ENCODE results near the gene SELENOS. TPM values are rescaled to one million over a fixed set of nuclear protein-coding genes. Genes with fewer than 3 reads are reported as not detected.

The SELENOS gene
- total RNA-seq, 1 donor from 2014 or later, result 162 TPM

DNA sequence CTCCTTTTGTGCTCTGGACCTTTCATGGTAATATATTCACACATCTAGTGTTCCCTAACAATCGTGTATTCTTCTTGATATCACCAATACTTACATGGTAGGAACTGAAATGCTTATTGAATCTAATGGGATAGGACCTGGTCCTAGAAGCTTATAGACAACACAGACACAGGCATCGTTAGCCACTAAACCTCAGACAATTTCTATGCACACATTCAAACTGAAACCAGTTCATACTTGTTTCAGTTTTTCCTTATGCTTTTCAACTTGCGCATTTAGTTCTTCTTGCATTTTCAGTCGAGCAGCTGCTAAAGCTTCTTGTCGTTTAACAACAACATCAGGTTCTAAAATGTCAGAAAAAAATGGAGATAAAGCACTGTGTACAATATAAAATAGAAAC lies 2.3 kb downstream of the SELENOS start:
- H3K36me3 ChIP-seq (ENCODE audit: control insufficient read depth, insufficient read depth, low read length), result peaks cover 27% of the 10 kb centered on the region
- TF ChIP-seq, protein P1, sequence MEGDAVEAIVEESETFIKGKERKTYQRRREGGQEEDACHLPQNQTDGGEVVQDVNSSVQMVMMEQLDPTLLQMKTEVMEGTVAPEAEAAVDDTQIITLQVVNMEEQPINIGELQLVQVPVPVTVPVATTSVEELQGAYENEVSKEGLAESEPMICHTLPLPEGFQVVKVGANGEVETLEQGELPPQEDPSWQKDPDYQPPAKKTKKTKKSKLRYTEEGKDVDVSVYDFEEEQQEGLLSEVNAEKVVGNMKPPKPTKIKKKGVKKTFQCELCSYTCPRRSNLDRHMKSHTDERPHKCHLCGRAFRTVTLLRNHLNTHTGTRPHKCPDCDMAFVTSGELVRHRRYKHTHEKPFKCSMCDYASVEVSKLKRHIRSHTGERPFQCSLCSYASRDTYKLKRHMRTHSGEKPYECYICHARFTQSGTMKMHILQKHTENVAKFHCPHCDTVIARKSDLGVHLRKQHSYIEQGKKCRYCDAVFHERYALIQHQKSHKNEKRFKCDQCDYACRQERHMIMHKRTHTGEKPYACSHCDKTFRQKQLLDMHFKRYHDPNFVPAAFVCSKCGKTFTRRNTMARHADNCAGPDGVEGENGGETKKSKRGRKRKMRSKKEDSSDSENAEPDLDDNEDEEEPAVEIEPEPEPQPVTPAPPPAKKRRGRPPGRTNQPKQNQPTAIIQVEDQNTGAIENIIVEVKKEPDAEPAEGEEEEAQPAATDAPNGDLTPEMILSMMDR (IDR thresholded peaks at IDR 0.05; ENCODE audit: insufficient read depth, low read length, severe bottlenecking), result no peak
- H3K4me3 ChIP-seq (ENCODE audit: low read depth, low read length), result no peak overlapping the region
- no peaks in the 10 kb centered on the region for H3K27me3 ChIP-seq (ENCODE audit: control insufficient read depth, insufficient read depth, low read length)
- DNase-seq (ENCODE audit: low read depth) (no peak), FAIRE-seq (no peak)

DNA sequence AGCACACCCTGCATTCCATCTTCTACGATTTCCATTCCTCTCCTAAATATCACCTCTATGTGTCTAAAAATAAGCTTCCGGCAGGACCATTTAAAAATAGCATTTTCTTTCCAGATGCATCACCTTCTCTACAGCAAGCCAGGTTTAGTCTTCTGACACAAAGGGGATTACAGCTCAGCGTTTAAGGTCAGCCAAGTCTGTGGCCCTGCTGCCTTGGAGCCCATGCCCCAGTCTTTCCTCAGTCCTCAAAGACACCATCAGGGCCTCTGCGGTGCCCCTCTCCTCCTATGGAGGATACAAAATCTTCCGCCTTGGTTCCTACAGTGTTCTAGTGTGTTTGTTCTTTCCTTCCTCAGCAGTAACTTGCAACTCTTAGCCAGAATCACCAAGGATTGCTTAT lies 3.8 kb downstream of the SELENOS start:
- Histone ChIP-seq H3K36me3 (ENCODE audit: control insufficient read depth, insufficient read depth, low read length) (peaks cover 27% of the 10 kb centered on the region), H3K27me3 (ENCODE audit: control insufficient read depth, insufficient read depth, low read length) (no peaks in the 10 kb centered on the region), H3K4me3 (ENCODE audit: low read depth, low read length) (no peak overlapping the region)
- DNase-seq (ENCODE audit: low read depth) (no peak), FAIRE-seq (no peak)
- TF ChIP-seq, protein P1 (IDR thresholded peaks at IDR 0.05; ENCODE audit: insufficient read depth, low read length, severe bottlenecking), result no peak

DNA sequence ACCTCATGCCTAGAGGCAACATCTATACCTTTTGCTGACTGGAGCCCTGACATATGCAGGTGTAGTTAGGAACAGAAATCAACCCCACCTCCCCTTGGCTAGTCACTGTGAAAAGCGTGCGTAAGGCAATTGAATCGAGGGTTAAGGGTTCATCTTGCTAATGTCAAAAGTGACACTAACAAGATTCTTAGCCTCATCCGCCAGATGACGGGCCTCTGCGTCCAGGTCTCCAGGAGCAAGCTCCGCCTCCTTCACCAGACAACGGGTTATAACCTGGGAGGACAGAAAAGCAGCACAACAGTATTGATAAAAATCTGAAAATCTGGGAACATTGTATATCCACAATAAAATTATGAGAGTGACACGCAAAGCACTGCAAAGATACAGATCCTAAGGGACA lies 4.7 kb downstream of the SELENOS start:
- FAIRE-seq, result no peak
- no peak for DNase-seq (ENCODE audit: low read depth)
- Histone ChIP-seq H3K36me3 (ENCODE audit: control insufficient read depth, insufficient read depth, low read length) (peaks cover 27% of the 10 kb centered on the region), H3K27me3 (ENCODE audit: control insufficient read depth, insufficient read depth, low read length) (no peaks in the 10 kb centered on the region), H3K4me3 (ENCODE audit: low read depth, low read length) (no peak overlapping the region)
- TF ChIP-seq, protein P1 (IDR thresholded peaks at IDR 0.05; ENCODE audit: insufficient read depth, low read length, severe bottlenecking), result no peak

DNA sequence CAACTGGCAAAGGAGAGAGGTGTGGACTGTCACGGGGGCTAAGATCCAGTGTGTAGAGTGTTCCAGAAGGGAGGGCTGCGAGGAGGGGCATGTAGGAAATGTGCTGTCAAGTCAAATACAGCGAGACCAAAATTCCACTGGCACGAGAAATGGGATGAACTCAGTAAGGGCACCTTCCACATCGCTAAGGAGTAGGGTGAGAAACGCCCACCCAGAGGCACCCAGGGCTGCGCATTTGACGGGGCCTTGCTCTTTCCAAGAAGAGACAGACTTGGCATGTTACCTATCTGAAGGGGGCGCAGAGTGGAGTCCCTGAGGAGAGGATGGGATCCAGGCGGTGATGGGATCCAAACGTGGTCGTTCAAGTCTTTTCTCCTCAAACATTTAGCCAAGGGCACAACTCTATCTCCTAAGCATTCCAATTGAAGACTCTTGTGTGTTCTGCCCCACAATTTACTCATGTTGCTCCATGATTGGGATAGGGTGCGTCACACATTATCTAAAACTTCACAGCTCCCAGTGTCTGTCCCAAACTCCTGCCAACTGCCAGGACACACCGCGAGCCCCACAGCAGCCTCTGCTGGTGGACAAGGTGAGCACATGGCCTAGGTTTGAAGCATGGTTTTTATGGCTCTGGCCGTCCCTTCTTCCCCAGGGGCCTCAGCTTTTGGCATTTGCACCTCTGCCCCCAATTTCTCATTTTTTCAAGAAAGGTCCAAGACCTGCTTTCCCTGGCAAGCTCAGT lies 7.6 kb downstream of the SELENOS start:
- Histone ChIP-seq H3K36me3 (ENCODE audit: control insufficient read depth, insufficient read depth, low read length) (peaks cover 22% of the 10 kb centered on the region), H3K4me3 (ENCODE audit: low read depth, low read length) (no peak overlapping the region), H3K27me3 (ENCODE audit: control insufficient read depth, insufficient read depth, low read length) (no peaks in the 10 kb centered on the region)
- DNase-seq (ENCODE audit: low read depth), result no peak
- TF ChIP-seq, protein P1 (IDR thresholded peaks at IDR 0.05; ENCODE audit: insufficient read depth, low read length, severe bottlenecking), result peak; percentile 63
- FAIRE-seq, result no peak

DNA sequence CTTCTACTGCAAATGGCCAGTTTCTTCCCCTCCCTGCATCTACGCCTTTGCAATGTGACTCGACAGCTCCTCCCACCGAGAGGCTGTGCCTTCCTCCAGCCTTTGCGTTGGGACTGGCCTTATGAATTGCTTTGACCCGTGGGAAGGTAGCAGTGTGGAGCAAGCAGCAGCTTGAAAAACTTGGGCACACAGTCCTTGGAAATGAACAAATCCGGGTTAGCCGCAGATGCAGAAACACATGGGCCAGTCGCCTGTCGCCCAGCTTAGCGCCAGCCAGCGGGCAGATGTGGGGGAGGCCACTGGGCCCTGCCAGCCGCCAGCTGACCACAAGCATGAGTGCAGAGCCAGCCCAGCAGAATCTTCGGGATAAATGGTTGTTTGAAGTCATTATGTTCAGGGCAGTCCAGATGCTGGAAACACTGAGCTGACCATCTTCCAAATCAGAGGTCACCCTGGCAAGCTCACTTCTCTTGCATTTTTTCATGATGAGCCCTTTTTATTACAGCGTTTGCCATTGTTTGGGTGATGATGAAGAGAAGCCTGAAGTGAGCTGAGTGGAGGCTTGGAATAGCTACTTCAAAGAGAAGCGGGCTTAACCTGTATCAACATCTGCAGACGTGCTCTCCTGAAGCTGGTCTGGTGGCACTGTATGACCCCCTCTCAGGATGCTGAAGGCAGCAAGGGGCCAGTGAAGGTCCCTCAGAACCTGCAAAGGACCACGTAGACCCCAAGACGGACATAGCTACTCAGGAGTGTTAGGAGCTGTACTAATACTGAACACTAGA lies 9.8 kb downstream of the SELENOS start:
- Histone ChIP-seq H3K36me3 (ENCODE audit: control insufficient read depth, insufficient read depth, low read length) (peaks cover 7% of the 10 kb centered on the region), H3K4me3 (ENCODE audit: low read depth, low read length) (no peak overlapping the region), H3K27me3 (ENCODE audit: control insufficient read depth, insufficient read depth, low read length) (no peaks in the 10 kb centered on the region)
- TF ChIP-seq, protein P1 (IDR thresholded peaks at IDR 0.05; ENCODE audit: insufficient read depth, low read length, severe bottlenecking), result no peak
- FAIRE-seq (no peak), DNase-seq (ENCODE audit: low read depth) (no peak)

All from bronchial epithelial cell (primary cell).